ENCODE results near the gene PRTN3. TPM values are rescaled to one million over a fixed set of nuclear protein-coding genes. Genes with fewer than 3 reads are reported as not detected.

PRTN3 gene
- total and polyA plus RNA-seq, 2 of the 4 experiments (the other 2 are of a cell fraction), result not detected

DNA sequence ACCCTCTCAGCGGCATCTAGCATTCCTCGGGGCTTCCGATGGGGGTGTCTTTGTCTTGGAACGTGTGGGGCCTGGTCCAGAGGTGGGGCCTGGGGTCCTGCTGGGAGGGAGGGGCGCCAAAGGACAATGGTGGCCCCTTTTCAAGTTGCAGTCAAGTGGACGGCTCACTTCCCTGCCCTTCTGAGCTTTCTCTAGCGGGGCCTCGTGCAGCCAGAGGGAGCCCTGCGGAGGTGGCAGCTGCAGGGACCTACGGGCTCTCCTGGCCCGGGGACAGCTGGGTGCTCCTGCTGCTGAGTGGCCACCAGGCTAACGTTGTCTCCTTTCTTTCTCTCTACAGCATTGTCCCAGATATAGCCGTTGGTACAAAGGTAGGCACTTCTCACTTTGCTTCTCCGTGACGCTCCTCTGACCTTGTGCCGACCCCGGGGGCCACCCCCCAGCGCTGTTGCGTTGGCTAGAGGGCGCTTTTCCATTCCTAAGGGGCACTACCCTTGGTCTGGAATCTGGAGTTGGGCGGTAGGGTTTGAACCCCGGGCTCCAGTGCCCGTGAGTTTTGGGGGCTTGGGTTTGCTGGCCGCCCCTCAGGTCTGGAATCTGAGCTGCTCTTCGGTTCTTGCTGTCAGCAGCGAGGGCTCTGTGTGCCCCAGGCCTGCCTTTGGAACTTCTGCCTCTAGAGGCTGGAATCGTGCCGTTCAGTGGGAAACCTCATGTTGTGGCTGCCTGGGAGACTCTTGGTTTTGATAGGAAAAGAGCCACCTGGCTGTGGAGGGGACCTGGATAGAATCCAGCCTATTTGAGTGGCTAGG lies 41.5 kb upstream of the PRTN3 start:
- ATAC-seq (ENCODE audit: low read depth) (no peak), DNase-seq (peak; percentile 49)
- H4K5ac ChIP-seq (ENCODE audit: low read depth, low read length), result no peak overlapping the region
- H4K8ac ChIP-seq (ENCODE audit: low read depth in 2 of 2, low read length in 2 of 2), result no peak overlapping the region
- peak overlapping the region; percentile 48 for H3K23ac ChIP-seq (ENCODE audit: low read depth, low read length)
- peak overlapping the region; percentile 85 for H3K27ac ChIP-seq (ENCODE audit: insufficient read depth, low read length)
- dilution Hi-C loops (cut with HindIII; ENCODE audit: low sequenced_read_pairs, unreplicated experiment) (no loop called here), intact Hi-C loops (cut with micrococcal nuclease) (loop anchor here (2.0 kb wide), 1 partner anchor 28 kb away; no protein-coding TSS in a partner anchor), in situ Hi-C loops (cut with MboI; ENCODE audit: low sequenced_read_pairs) (no loop called here)
- TF ChIP-seq MAZ (IDR thresholded peaks at IDR 0.05; ENCODE audit: borderline replicate concordance, low read depth, low read length), result no peak
- TF ChIP-seq, protein P1, sequence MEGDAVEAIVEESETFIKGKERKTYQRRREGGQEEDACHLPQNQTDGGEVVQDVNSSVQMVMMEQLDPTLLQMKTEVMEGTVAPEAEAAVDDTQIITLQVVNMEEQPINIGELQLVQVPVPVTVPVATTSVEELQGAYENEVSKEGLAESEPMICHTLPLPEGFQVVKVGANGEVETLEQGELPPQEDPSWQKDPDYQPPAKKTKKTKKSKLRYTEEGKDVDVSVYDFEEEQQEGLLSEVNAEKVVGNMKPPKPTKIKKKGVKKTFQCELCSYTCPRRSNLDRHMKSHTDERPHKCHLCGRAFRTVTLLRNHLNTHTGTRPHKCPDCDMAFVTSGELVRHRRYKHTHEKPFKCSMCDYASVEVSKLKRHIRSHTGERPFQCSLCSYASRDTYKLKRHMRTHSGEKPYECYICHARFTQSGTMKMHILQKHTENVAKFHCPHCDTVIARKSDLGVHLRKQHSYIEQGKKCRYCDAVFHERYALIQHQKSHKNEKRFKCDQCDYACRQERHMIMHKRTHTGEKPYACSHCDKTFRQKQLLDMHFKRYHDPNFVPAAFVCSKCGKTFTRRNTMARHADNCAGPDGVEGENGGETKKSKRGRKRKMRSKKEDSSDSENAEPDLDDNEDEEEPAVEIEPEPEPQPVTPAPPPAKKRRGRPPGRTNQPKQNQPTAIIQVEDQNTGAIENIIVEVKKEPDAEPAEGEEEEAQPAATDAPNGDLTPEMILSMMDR (conservative IDR thresholded peaks at IDR 0.05; ENCODE audit: low read depth, low read length), result peak; percentile 36; the same call in 1 of the 2 replicates
- H2BK5ac ChIP-seq (ENCODE audit: low read depth, low read length, poor library complexity, severe bottlenecking), result peak overlapping the region; percentile 48
- H2AK9ac ChIP-seq (replicated peaks; ENCODE audit: low read depth, low read length, poor library complexity), result peak overlapping the region; percentile 56
- no TSS peak for BruUV-seq (replicated peaks)
- H3K14ac ChIP-seq (replicated peaks; ENCODE audit: low read depth, low read length), result peak overlapping the region; percentile 44; the same call in 1 of the 2 replicates
- H2AK5ac ChIP-seq (ENCODE audit: low read depth, low read length), result no peak overlapping the region
- peaks cover 11% of the 10 kb centered on the region; the same call in 1 of the 2 replicates for H3K9me1 ChIP-seq (ENCODE audit: insufficient read depth, low read length)
- peaks cover 64% of the 10 kb centered on the region for H4K20me1 ChIP-seq (ENCODE audit: insufficient read depth, low read length)
- peaks cover 38% of the 10 kb centered on the region for H3K36me3 ChIP-seq (ENCODE audit: control insufficient read depth, insufficient read depth, low read length)
- H2BK20ac ChIP-seq (ENCODE audit: low read depth, low read length), result no peak overlapping the region
- H2BK120ac ChIP-seq (ENCODE audit: low read depth, low read length), result no peak overlapping the region
- ChIA-PET CTCF (no interaction called here), POLR2A (ENCODE audit: unreplicated experiment) (no interaction called here)
- H2AFZ ChIP-seq (replicated peaks; ENCODE audit: low read length, poor library complexity), result peak overlapping the region; percentile 26
- peak overlapping the region; percentile 96 for H3K4me2 ChIP-seq (ENCODE audit: low read depth, low read length)
- peaks cover 30% of the 10 kb centered on the region for H3K4me1 ChIP-seq (ENCODE audit: control insufficient read depth, insufficient read depth, low read length)
- peaks cover 0 to 11% of the 10 kb centered on the region in 2 experiments; a peak in 1 of 4 replicates for H3K79me1 ChIP-seq (ENCODE audit: low read depth in 1 of 2, low read length in 2 of 2)
- H4K91ac ChIP-seq (ENCODE audit: insufficient read depth, low read depth, low read length), result no peak overlapping the region
- peak overlapping the region; percentile 11; the same call in 1 of the 2 replicates for H3K4ac ChIP-seq (ENCODE audit: low read depth, low read length)
- no peaks in the 10 kb centered on the region for H3K9me3 ChIP-seq (ENCODE audit: control insufficient read depth, insufficient read depth, low read length)
- H3K18ac ChIP-seq (ENCODE audit: low read depth, low read length), result no peak overlapping the region
- no peak overlapping the region for H2BK15ac ChIP-seq (ENCODE audit: low read depth, low read length)
- peak overlapping the region; percentile 94 for H3K4me3 ChIP-seq (ENCODE audit: insufficient read depth, low read depth, low read length)
- peak overlapping the region; percentile 81 for H3K56ac ChIP-seq (ENCODE audit: extremely low read depth, insufficient read depth, low read length)
- H3K27me3 ChIP-seq (ENCODE audit: control insufficient read depth, insufficient read depth, low read length), result no peaks in the 10 kb centered on the region
- peak overlapping the region; percentile 98 for H3K9ac ChIP-seq (ENCODE audit: low read depth, low read length)
- WGBS, 2 experiments (ENCODE audit: extremely low coverage in 2 of 2, insufficient read length in 1 of 2), result 4% methylated on average over 7 of the region's 28 CpGs; no CpG with 5 or more reads in 1 of the 2 experiments
